ENCODE measurements around the gene CELA2B.
A peak's percentile ranks its signal among the peaks of the same experiment; 100 is the strongest.

Gene CELA2B

DNA sequence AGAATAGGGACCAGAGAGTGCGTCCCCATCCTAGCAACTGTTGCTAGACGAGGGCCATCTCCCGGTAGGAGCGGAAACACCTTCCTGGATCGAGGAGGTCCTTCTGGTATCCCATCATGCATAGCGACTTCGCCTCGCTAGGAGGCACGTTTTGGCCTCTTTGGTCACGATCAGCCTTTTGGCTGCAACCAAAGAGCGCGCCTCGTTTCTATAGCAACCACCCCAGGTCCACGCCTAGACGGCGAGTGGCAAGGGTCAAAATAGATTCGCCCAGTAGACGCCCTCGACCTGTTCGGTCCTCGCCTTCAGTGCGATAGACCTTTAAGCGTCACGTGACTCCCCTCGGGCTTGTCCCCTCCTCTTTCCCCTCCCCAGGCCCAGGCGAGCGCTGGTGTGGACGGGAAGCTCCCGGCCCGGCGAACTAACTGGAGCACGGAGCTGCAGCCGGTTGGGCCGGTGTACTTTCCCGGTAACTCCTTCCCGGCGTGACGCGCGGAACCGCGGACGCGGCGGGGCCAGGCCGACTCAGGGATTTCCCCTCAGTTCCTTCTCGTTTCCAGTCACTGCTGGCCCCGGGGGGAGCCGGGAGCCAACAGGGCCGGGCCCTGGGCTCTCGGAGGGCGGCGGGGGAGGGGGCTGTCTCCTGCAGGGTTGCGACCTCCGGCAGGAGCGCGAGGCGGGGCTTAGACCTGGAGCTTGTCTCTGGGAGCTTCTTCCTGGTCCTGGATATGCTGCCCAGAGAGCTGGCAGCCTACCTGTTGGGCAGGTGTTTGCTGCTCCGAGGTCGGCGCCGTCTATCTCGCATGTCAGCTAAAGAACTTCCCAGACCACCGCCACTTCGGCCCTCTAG is 50.8 kb downstream of the CELA2B start, which contains the start of gene DNAJC16:
DNAJC16 (plus strand) TSS at position 359 of the 850 bp plus-strand sequence. CDS start 2,258 bp downstream, outside the sequence.
- DNase-seq (ENCODE audit: low read depth, low spot score): peak; percentile 98
- no peaks in the 10 kb centered on the region for H3K9me3 ChIP-seq (ENCODE audit: insufficient read depth, low read length)
- peak within 1 kb of the TSS; percentile 89 for H3K4me3 ChIP-seq (ENCODE audit: insufficient read length, low read depth)
- peaks cover 24% of the 10 kb centered on the region for H3K36me3 ChIP-seq (ENCODE audit: insufficient read depth, insufficient read length, low read length)
- no peaks in the 10 kb centered on the region for H3K27me3 ChIP-seq (ENCODE audit: insufficient read depth, insufficient read length)
- peak within 1 kb of the TSS; percentile 89 for H3K9ac ChIP-seq (ENCODE audit: insufficient read length, low read depth)
- H3K4me1 ChIP-seq (ENCODE audit: insufficient read depth, insufficient read length): no peaks in the 10 kb centered on the region
- no peak for TF ChIP-seq YY1 (IDR thresholded peaks at IDR 0.05; ENCODE audit: insufficient read depth, insufficient read length)
- no peak for TF ChIP-seq SUZ12 (IDR thresholded peaks at IDR 0.05; ENCODE audit: extremely low read depth, insufficient read depth, insufficient read length)
- TF ChIP-seq ZNF274 (IDR thresholded peaks at IDR 0.05; ENCODE audit: low read depth, low read length): no peak

DNA sequence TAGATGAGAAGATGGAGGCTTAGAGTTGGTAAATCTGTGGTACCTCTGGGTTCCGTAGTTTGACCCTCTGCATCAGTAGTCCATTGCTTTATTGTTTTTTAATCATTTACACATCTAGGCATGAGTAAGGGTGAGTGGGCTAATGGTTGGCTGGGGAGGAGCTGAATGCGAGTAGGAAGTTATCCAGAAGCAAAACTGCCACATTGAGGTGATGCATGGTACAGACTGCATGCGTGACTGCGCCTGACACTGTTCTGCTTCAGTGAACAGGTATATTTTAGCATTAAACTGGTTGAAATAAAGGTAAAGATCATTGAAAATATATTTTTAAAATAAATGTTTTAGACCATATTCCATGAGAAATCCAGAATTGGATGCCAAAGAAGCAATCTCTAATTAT is 55.1 kb downstream of the CELA2B start:
- peaks cover 51% of the 10 kb centered on the region for H3K36me3 ChIP-seq (ENCODE audit: insufficient read depth, insufficient read length, low read length)
- TF ChIP-seq ZNF274 (IDR thresholded peaks at IDR 0.05; ENCODE audit: low read depth, low read length) (no peak), YY1 (IDR thresholded peaks at IDR 0.05; ENCODE audit: insufficient read depth, insufficient read length) (no peak), SUZ12 (IDR thresholded peaks at IDR 0.05; ENCODE audit: extremely low read depth, insufficient read depth, insufficient read length) (no peak)
- H3K4me1 ChIP-seq (ENCODE audit: insufficient read depth, insufficient read length): no peaks in the 10 kb centered on the region

GRCh38 chr1:15531682-15532081 is 55.8 kb downstream of the CELA2B start:
- TF ChIP-seq SUZ12 (IDR thresholded peaks at IDR 0.05; ENCODE audit: extremely low read depth, insufficient read depth, insufficient read length): no peak
- no peak for TF ChIP-seq ZNF274 (IDR thresholded peaks at IDR 0.05; ENCODE audit: low read depth, low read length)
- TF ChIP-seq YY1 (IDR thresholded peaks at IDR 0.05; ENCODE audit: insufficient read depth, insufficient read length): no peak

More for the DNA sequence above, 55.1 kb downstream of the CELA2B start:
- H3K27me3 ChIP-seq (ENCODE audit: insufficient read depth, insufficient read length): no peaks in the 10 kb centered on the region
- no peak overlapping the region for H3K9ac ChIP-seq (ENCODE audit: insufficient read length, low read depth)
- H3K4me3 ChIP-seq (ENCODE audit: insufficient read length, low read depth): no peak overlapping the region
- no peak for DNase-seq (ENCODE audit: low read depth, low spot score)
- no peaks in the 10 kb centered on the region for H3K9me3 ChIP-seq (ENCODE audit: insufficient read depth, low read length)

DNA sequence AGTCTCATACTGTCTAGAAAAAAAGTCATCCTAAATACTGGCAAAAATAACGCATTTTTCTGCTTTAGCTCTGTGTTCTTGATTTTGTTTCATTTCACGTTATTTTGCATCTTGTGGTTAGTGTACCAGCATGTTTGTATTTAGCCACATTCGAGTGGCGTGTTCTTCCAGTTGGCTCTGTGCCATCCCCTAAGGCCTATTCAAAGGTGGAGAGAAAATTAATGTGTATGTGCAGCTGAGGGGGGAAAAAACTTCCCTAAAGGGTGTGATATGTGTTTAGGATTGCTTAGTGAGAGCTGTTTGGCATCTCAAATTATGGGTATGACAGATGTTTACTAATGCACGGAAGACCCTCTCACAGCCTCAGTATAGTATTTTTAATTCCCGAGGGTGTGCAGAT is 62.9 kb downstream of the CELA2B start:
- Histone ChIP-seq H3K9ac (ENCODE audit: insufficient read length, low read depth) (no peak overlapping the region), H3K36me3 (ENCODE audit: insufficient read depth, insufficient read length, low read length) (peaks cover 77% of the 10 kb centered on the region), H3K4me1 (ENCODE audit: insufficient read depth, insufficient read length) (no peaks in the 10 kb centered on the region), H3K27me3 (ENCODE audit: insufficient read depth, insufficient read length) (no peaks in the 10 kb centered on the region), H3K9me3 (ENCODE audit: insufficient read depth, low read length) (no peaks in the 10 kb centered on the region), H3K4me3 (ENCODE audit: insufficient read length, low read depth) (no peak overlapping the region)
- no peak for DNase-seq (ENCODE audit: low read depth, low spot score)
- TF ChIP-seq YY1 (IDR thresholded peaks at IDR 0.05; ENCODE audit: insufficient read depth, insufficient read length) (no peak), SUZ12 (IDR thresholded peaks at IDR 0.05; ENCODE audit: extremely low read depth, insufficient read depth, insufficient read length) (no peak), ZNF274 (IDR thresholded peaks at IDR 0.05; ENCODE audit: low read depth, low read length) (no peak)

More at GRCh38 chr1:15531682-15532081, 55.8 kb downstream of the CELA2B start:
- Histone ChIP-seq H3K4me1 (ENCODE audit: insufficient read depth, insufficient read length) (no peaks in the 10 kb centered on the region), H3K27me3 (ENCODE audit: insufficient read depth, insufficient read length) (no peaks in the 10 kb centered on the region), H3K4me3 (ENCODE audit: insufficient read length, low read depth) (no peak overlapping the region), H3K36me3 (ENCODE audit: insufficient read depth, insufficient read length, low read length) (peaks cover 56% of the 10 kb centered on the region), H3K9me3 (ENCODE audit: insufficient read depth, low read length) (no peaks in the 10 kb centered on the region), H3K9ac (ENCODE audit: insufficient read length, low read depth) (no peak overlapping the region)
- no peak for DNase-seq (ENCODE audit: low read depth, low spot score)

GRCh38 chr1:15540186-15540585 is 64.3 kb downstream of the CELA2B start:
- TF ChIP-seq YY1 (IDR thresholded peaks at IDR 0.05; ENCODE audit: insufficient read depth, insufficient read length): no peak
- no peak for TF ChIP-seq SUZ12 (IDR thresholded peaks at IDR 0.05; ENCODE audit: extremely low read depth, insufficient read depth, insufficient read length)
- TF ChIP-seq ZNF274 (IDR thresholded peaks at IDR 0.05; ENCODE audit: low read depth, low read length): no peak
- no peaks in the 10 kb centered on the region for H3K4me1 ChIP-seq (ENCODE audit: insufficient read depth, insufficient read length)
- H3K9me3 ChIP-seq (ENCODE audit: insufficient read depth, low read length): no peaks in the 10 kb centered on the region
- no peak overlapping the region for H3K4me3 ChIP-seq (ENCODE audit: insufficient read length, low read depth)
- H3K36me3 ChIP-seq (ENCODE audit: insufficient read depth, insufficient read length, low read length): peaks cover 78% of the 10 kb centered on the region
- H3K27me3 ChIP-seq (ENCODE audit: insufficient read depth, insufficient read length): no peaks in the 10 kb centered on the region
- no peak for DNase-seq (ENCODE audit: low read depth, low spot score)
- H3K9ac ChIP-seq (ENCODE audit: insufficient read length, low read depth): no peak overlapping the region

All from NT2/D1 (cell line).